KMS-11 (cell line): ENCODE data around the gene TSACC.
A peak's percentile ranks its signal among the peaks of the same experiment; 100 is the strongest.

ENCODE experiments used
- H2AFZ ChIP-seq: fragments of 200-600 bp; sonication (generic); 2 replicates; pipeline ENCODE4 v1.6.1; 2016; ENCODE audit warnings: antibody characterized with exemption, mixed run types, low read depth
- H3K27ac ChIP-seq: fragments of 200-600 bp; sonication (generic); 2 replicates; pipeline ENCODE4 v1.6.1; 2016; ENCODE audit warnings: mild to moderate bottlenecking, mixed run types
- H3K27me3 ChIP-seq: fragments of 200-600 bp; sonication (generic); 2 replicates; pipeline ENCODE4 v1.6.1; 2017; ENCODE audit warnings: mild to moderate bottlenecking, low read depth, mixed run types, moderate library complexity; ENCODE audit not compliant: insufficient read depth
- H3K36me3 ChIP-seq: fragments of 200-600 bp; sonication (generic); 2 replicates; pipeline ENCODE4 v1.6.1; 2017; ENCODE audit warnings: mild to moderate bottlenecking, mixed run types; ENCODE audit not compliant: insufficient read depth
- H3K4me1 ChIP-seq: fragments of 200-600 bp; sonication (generic); 2 replicates; pipeline ENCODE4 v1.6.1; 2016; ENCODE audit warnings: mild to moderate bottlenecking, low read depth, mixed run types; ENCODE audit not compliant: poor library complexity, severe bottlenecking
- H3K4me2 ChIP-seq: fragments of 200-600 bp; sonication (generic); 2 replicates; pipeline ENCODE4 v1.7.0; 2016; ENCODE audit warnings: mild to moderate bottlenecking, mixed run types
- H3K4me3 ChIP-seq: fragments of 200-600 bp; sonication (generic); IDR thresholded peaks from 2 replicates; pipeline ENCODE4 v1.6.1; 2017; ENCODE audit warnings: low read depth, low read length, mixed read lengths; ENCODE audit not compliant: insufficient read depth
- H3K79me2 ChIP-seq: fragments of 200-600 bp; sonication (generic); 2 replicates; pipeline ENCODE4 v1.6.1; 2016; ENCODE audit warnings: low read depth, mixed run types; ENCODE audit not compliant: insufficient read depth
- H3K9ac ChIP-seq: fragments of 200-600 bp; sonication (generic); 2 replicates; pipeline ENCODE4 v1.6.1; 2016; ENCODE audit warnings: mild to moderate bottlenecking, mixed run types
- H4K20me1 ChIP-seq: fragments of 200-600 bp; sonication (generic); 2 replicates; pipeline ENCODE4 v1.6.1; 2016; ENCODE audit warnings: mild to moderate bottlenecking, mixed run types; ENCODE audit not compliant: insufficient read depth
- CTCF ChIP-seq: fragments of 200-600 bp; sonication (generic); conservative IDR thresholded peaks from 2 replicates; pipeline ENCODE4 v1.6.1; 2017; ENCODE audit warnings: low read depth, mild to moderate bottlenecking, antibody characterized with exemption, low read length, moderate library complexity, mixed read lengths

The TSACC gene

GRCh38 chr1:156293895-156294294 is 44.4 kb upstream of the TSACC start:
- Histone ChIP-seq H3K4me1 (peaks cover 15% of the 10 kb centered on the region), H3K9ac (no peak overlapping the region), H2AFZ (no peak overlapping the region), H3K4me3 (no peak overlapping the region), H3K79me2 (no peaks in the 10 kb centered on the region), H4K20me1 (no peaks in the 10 kb centered on the region), H3K27ac (no peak overlapping the region), H3K4me2 (no peak overlapping the region), H3K27me3 (no peaks in the 10 kb centered on the region), H3K36me3 (no peaks in the 10 kb centered on the region)
- no peak for TF ChIP-seq CTCF

- no peak within 1 kb of the TSS for H3K27ac ChIP-seq
- no peaks in the 10 kb centered on the region for H3K27me3 ChIP-seq
- peaks cover 12% of the 10 kb centered on the region for H3K4me1 ChIP-seq
- TF ChIP-seq CTCF, result no peak
- no peaks in the 10 kb centered on the region for H3K79me2 ChIP-seq
- peak within 1 kb of the TSS; percentile 14 for H2AFZ ChIP-seq
- no peaks in the 10 kb centered on the region for H3K36me3 ChIP-seq
- no peaks in the 10 kb centered on the region for H4K20me1 ChIP-seq
- peak within 1 kb of the TSS; percentile 8; the same call in 1 of the 2 replicates for H3K4me2 ChIP-seq
- H3K4me3 ChIP-seq, result peak within 1 kb of the TSS; percentile 75
- H3K9ac ChIP-seq, result peak within 1 kb of the TSS; percentile 0; the same call in 1 of the 2 replicates
These were observed 42.9 kb upstream of the TSACC start, which contains the start of gene GLMP for GRCh38 chr1:156295391-156295947. Gene GLMP (minus strand): TSS chr1:156295679. CDS start chr1:156295645, 34 bp downstream.

- H3K4me1 ChIP-seq, result no peaks in the 10 kb centered on the region
- no peaks in the 10 kb centered on the region for H3K79me2 ChIP-seq
- H3K27me3 ChIP-seq, result no peaks in the 10 kb centered on the region
- H3K4me3 ChIP-seq, result no peak within 1 kb of the TSS
- no peaks in the 10 kb centered on the region for H4K20me1 ChIP-seq
- H2AFZ ChIP-seq, result no peak within 1 kb of the TSS
- H3K27ac ChIP-seq, result no peak within 1 kb of the TSS
- no peak within 1 kb of the TSS for H3K4me2 ChIP-seq
- H3K9ac ChIP-seq, result no peak within 1 kb of the TSS
- no peaks in the 10 kb centered on the region for H3K36me3 ChIP-seq
- TF ChIP-seq CTCF, result no peak
These were observed 39.4 kb upstream of the TSACC start, which contains the start of gene VHLL for GRCh38 chr1:156298852-156299357. Gene VHLL (minus strand): TSS chr1:156299307. CDS start chr1:156299189, 118 bp downstream.

GRCh38 chr1:156303241-156303640 is 35.1 kb upstream of the TSACC start:
- Histone ChIP-seq H3K27ac (no peak overlapping the region), H3K36me3 (peaks cover 23% of the 10 kb centered on the region; the same call in 1 of the 2 replicates), H2AFZ (no peak overlapping the region), H4K20me1 (no peaks in the 10 kb centered on the region), H3K4me2 (no peak overlapping the region), H3K27me3 (no peaks in the 10 kb centered on the region), H3K9ac (no peak overlapping the region), H3K79me2 (no peaks in the 10 kb centered on the region), H3K4me3 (no peak overlapping the region), H3K4me1 (no peaks in the 10 kb centered on the region)
- TF ChIP-seq CTCF, result no peak
